HG03060 (cell line): ENCODE measurements around the gene ABITRAM.
A peak's percentile ranks its signal among the peaks of the same experiment; 100 is the strongest.
"Not testable (repeated sequence)": the region's sequence is repeated elsewhere in the genome, so short reads cannot be mapped to it uniquely, and the experiment has no call there.

ENCODE experiments used
- ATAC-seq: cut with Tn5 transposase; IDR thresholded peaks from one replicate; pipeline ENCODE4 v1.9.1; 2021; ENCODE audit warnings: low read depth, moderate number of reproducible peaks; ENCODE audit not compliant: unreplicated experiment

The ABITRAM gene, protein sequence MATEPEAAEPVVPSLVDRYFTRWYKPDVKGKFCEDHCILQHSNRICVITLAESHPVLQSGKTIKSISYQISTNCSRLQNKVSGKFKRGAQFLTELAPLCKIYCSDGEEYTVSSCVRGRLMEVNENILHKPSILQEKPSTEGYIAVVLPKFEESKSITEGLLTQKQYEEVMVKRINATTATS

GRCh38 chr9:108934323-108934893 lies at the start of gene ABITRAM:
ABITRAM (plus strand) TSS chr9:108934400; CDS start chr9:108934487, 87 bp downstream.
- ATAC-seq, result peak; percentile 53

GRCh38 chr9:108884701-108885100 lies 49.5 kb upstream of the ABITRAM start:
- ATAC-seq, result no peak

- ATAC-seq, result peak; percentile 98
These were observed 48.4 kb upstream of the ABITRAM start for GRCh38 chr9:108885643-108886348.

- not testable (repeated sequence) for ATAC-seq
These were observed 47.5 kb upstream of the ABITRAM start for GRCh38 chr9:108886594-108887271.

DNA sequence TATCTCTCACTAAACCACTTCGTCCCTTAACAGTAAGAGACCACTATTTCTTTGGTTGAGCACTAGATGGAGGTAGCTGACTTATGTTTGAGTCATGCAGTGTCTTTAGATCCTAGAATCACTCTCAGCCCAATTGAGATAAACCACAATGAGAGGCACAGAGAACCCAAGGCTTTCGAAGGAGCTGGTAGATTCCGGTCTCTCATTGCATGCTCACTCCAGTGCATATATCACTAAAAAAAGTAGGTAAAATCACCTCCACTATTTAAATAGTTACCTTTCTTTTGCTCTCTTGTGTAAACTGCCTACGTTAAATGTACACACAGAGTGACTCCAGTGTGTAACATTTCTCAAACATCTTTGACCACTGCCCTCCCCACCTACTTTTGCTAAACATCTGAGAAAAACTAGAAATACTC lies 44.5 kb upstream of the ABITRAM start:
- ATAC-seq, result no peak

DNA sequence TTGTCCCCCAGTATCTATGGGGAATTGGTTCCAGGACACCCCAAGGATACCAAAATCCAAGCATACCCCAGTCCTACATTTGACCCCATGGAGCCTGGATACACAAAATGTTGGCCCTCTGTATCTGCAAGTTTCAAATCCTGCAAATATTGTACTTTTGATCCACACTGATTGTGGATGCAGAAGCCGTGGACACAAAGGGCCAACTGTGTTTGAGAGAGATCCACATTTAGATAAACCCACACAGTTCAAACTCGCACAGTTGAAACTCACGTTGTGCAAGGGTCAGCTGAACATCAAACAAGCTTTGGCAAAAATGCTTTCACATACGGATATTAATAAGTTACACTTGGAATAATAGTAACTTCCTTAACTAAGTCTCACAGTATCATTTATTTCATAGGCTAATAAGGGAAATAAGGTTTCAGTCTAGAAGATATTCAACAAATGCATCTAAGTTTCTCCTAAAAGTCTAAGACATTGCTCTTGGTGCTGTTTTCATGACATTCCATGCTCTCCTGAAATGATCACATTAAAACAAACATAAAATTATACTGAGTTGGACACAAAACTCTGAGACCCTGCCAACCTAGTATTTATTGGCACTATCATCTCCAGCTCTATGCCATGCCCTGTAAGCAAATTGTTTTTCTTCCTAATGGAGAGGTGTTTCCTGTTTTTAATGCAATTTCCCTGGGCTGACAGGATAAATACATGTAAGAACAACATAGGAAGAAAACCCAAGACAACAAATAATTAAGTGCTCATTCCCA lies 39.8 kb upstream of the ABITRAM start:
- no peak for ATAC-seq

DNA sequence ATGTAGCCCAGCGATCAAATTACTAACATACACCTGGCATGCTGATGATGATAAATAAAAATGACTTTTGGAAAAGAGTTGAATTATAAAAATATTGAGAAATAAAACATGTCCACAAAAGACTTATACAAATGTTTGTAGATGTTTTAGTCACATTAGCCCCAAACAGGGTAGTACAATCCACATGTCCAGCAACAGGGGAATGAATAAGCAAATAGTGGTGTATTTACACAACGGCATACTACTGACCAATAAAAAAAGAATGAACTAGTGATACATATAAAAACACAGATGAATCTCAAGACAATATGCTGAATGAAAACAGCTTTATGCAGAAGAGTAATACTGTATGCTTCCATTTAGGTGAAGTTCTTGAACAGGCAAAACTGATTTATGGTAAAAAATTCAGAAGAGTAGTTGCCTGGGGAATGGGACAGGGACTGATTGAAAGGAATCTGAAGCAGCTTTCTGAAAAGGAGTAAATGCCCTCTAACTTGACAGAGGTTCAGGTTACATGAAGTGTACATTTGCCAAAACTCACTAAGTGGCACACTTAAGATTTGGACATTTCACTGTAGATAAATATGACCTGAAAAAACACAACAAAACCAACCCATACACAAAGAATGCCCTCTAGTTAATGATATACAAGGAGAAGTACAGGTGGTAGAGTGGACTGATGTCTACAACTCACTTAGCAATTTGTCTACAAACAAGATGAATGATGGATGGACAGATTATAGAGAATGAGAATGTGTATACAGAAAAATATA lies 36.7 kb upstream of the ABITRAM start:
- no peak for ATAC-seq

DNA sequence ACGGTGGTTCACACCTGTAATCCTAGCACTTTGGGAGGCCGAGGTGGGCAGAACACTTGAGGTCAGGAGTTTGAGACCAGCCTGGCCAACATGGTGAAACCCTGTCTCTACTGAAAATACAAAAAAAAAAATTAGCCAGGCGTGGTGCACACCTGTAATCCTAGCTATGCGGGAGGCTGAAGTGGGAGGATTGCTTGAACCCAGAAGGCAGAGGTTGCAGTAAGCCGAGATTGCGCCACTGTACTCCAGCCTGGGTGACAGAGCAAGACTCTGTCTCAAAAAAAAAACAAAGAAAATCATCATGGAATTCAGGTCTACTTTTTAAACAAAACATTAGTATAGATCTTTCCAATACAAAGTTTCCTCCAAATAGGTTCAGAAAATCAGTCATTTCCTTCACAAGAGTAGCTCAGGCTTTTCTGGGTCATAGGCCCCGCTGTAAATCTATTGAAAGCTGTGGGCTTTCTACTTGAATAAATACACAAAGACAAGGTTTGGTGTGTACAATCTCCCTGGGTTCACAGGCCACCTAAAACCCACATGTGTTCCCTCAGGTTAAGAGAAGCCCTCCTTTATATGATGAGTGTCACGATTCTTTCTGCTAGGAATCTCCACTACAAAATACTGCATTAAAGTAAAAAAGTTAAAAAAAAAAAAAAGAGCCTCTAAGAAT lies 35.0 kb upstream of the ABITRAM start:
- ATAC-seq, result not testable (repeated sequence)

- ATAC-seq, result no peak
These were observed 34.0 kb upstream of the ABITRAM start for GRCh38 chr9:108900176-108900575.

DNA sequence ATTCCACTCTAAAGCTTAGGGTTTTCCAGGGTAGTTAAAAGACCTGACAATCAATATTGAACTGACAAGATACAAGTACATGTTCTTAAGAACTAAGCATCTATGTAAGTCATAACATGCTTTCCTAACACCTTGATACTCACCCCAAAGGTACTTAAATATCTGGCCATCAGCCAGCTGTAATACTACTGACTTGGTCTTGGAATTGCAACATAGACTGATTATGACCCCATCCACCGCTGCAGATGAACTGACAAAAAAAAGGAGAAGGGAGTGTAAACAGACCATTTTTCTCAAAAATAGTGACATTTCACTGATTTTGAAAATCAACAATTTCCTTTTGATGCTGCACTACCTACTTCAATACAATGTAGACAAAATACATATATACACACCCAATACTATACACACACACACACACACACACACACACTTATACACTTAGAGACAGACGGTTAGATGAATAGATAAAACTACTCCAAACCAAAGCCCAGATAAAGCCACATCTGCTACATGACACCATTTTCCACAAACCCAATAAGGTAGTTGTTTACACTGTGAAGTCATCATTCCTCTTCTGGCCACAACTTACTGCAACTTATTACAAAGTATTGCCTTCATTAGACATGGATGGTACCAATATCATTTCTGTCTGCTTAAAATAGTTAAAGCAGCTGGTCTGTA lies 30.6 kb upstream of the ABITRAM start:
- ATAC-seq, result no peak

GRCh38 chr9:108904161-108904560 lies 30.0 kb upstream of the ABITRAM start:
- no peak for ATAC-seq

DNA sequence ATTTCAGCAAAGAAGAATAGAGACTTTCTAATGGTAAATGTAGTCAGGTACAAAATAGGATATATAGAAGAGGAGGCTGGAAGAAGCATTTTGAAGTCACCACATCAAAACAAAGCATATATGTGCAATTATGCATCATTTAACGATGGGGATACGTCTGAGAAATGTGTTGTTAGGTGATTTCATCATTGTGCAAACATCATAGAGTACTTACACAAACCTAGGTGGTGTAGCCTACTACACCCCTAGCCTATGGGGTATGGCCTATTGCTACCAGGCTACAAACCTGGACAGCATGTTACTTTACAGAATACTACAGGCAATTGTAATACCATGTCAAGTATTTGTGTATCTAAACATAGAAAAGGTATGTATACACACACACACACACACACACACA lies 28.7 kb upstream of the ABITRAM start:
- ATAC-seq, result no peak

- ATAC-seq, result no peak
These were observed 23.8 kb upstream of the ABITRAM start for GRCh38 chr9:108910402-108910801.

DNA sequence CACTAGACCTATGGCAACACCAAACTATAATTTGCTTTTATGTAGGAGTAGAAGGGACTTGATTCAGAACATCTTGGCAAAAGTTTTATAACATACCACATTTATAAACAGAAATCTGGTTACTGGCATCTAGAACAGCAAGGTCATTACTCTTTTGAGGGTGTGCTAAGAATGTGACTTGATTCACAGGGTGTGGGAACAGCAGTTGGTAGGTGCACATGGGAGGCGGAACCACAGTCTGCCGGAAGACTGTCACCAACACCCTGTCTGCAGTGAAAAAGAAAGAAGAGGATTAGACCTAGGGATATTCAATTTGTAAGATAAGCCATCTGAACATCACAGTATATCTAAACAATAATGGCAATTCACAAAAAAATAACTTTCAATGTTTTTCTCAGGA lies 23.3 kb upstream of the ABITRAM start:
- no peak for ATAC-seq

- ATAC-seq, result no peak
These were observed 22.4 kb upstream of the ABITRAM start for GRCh38 chr9:108911820-108912219.

DNA sequence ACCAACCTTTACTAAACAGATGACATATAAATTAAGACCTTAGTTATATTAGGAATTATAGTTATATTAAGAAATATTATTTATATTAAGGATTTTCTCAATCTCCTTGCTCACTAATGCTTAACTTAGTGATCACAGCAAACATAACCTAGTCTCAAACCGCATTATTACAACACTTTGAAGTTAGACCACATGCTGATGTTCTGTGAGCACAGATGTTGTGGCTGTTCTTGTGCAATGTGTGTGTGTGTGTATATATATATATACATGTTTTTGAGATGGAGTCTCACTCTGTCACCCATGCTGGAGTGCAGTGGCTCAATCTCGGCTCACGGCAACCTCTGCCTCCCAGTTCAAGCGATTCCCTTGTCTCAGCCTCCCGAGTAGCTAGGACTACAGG lies 20.8 kb upstream of the ABITRAM start:
- ATAC-seq, result no peak

GRCh38 chr9:108919517-108919916 lies 14.7 kb upstream of the ABITRAM start:
- no peak for ATAC-seq

GRCh38 chr9:108920401-108920800 lies 13.8 kb upstream of the ABITRAM start:
- ATAC-seq, result not testable (repeated sequence)

DNA sequence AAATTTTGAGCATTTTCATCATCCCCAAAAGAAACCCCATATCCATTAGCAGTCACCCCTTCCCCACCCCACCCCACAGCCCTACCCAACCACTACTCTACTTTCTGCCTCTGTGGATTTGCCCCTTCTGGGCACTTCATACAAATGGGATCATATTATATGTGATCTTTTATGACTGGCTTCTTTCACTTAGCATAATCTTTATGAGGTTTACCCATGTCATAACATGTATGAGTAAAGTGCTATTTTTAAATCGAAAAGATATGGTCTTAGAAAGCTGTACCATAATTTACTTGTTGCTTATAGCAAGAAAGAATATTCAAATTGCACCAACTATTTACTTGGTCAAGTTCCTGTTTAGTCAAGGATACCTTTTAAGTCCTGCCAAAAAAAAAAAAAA lies 13.0 kb upstream of the ABITRAM start:
- no peak for ATAC-seq
